ENCODE data around the gene LECT2. TPM values are rescaled to one million over a fixed set of nuclear protein-coding genes. Genes with fewer than 3 reads are reported as not detected.

Gene LECT2
- not detected for total RNA-seq

- no peak within 1 kb of the TSS for H3K27ac ChIP-seq (replicated peaks in 1 of 4)
- H3K36me3 ChIP-seq: no peaks in the 10 kb centered on the region
- DNase-seq (ENCODE audit: extremely low spot score): no peak
- H3K4me1 ChIP-seq: no peaks in the 10 kb centered on the region
- H3K27me3 ChIP-seq: no peaks in the 10 kb centered on the region
- H3K4me3 ChIP-seq: no peak within 1 kb of the TSS
- no peaks in the 10 kb centered on the region for H3K9me3 ChIP-seq
- intact Hi-C loops (cut with DNase I): no loop called here
- WGBS: 82% methylated on average over 3 of the region's 3 CpGs
- TF ChIP-seq POLR2A (IDR thresholded peaks at IDR 0.05; ENCODE audit: low read depth) (no peak), CTCF (IDR thresholded peaks at IDR 0.05) (no peak)
These were observed at the start of gene LECT2 for GRCh38 chr5:135954899-135955298. Gene LECT2, minus strand, starts transcription at chr5:135954983. Its CDS starts 150 bp downstream, at chr5:135954833.

- Histone ChIP-seq H3K4me1 (peaks cover 0 to 34% (median 31%) of the 10 kb centered on the region in 4 donors), H3K4me3 (no peak overlapping the region), H3K27ac (replicated peaks in 1 of 4) (no peak overlapping the region), H3K27me3 (no peaks in the 10 kb centered on the region), H3K36me3 (no peaks in the 10 kb centered on the region), H3K9me3 (no peaks in the 10 kb centered on the region)
- DNase-seq (ENCODE audit: extremely low spot score): no peak
- 98% methylated on average over 3 of the region's 3 CpGs for WGBS
- intact Hi-C loops (cut with DNase I): no loop called here
- TF ChIP-seq EP300 (IDR thresholded peaks at IDR 0.05) (no peak), CTCF (IDR thresholded peaks at IDR 0.05) (no peak), POLR2A (IDR thresholded peaks at IDR 0.05; ENCODE audit: low read depth) (no peak), POLR2AphosphoS5 (IDR thresholded peaks at IDR 0.05) (no peak)
These were observed 49.7 kb upstream of the LECT2 start for GRCh38 chr5:136004436-136004835.

- 55% methylated on average over 4 of the region's 5 CpGs for WGBS
- H3K27me3 ChIP-seq: no peaks in the 10 kb centered on the region
- no peaks in the 10 kb centered on the region for H3K36me3 ChIP-seq
- intact Hi-C loops (cut with DNase I): no loop called here
- DNase-seq (ENCODE audit: extremely low spot score): peak; percentile 83
- no peaks in the 10 kb centered on the region for H3K9me3 ChIP-seq
- peak overlapping the region in 2 of 4 donors; percentile 7 to 10 for H3K27ac ChIP-seq (replicated peaks in 1 of 4)
- peaks cover 0 to 27% (median 21%) of the 10 kb centered on the region in 4 donors for H3K4me1 ChIP-seq
- no peak for TF ChIP-seq EP300 (IDR thresholded peaks at IDR 0.05)
- no peak for TF ChIP-seq POLR2AphosphoS5 (IDR thresholded peaks at IDR 0.05)
- TF ChIP-seq CTCF (IDR thresholded peaks at IDR 0.05): no peak
- TF ChIP-seq POLR2A (IDR thresholded peaks at IDR 0.05; ENCODE audit: low read depth): no peak
- H3K4me3 ChIP-seq: no peak overlapping the region
These were observed 46.7 kb upstream of the LECT2 start for GRCh38 chr5:136001466-136001981.

GRCh38 chr5:136000932-136001331, 46.1 kb upstream of the LECT2 start:
- Histone ChIP-seq H3K27ac (replicated peaks in 1 of 4) (peak overlapping the region in 2 of 4 donors; percentile 7 to 10), H3K27me3 (no peaks in the 10 kb centered on the region), H3K4me3 (no peak overlapping the region), H3K9me3 (no peaks in the 10 kb centered on the region), H3K36me3 (no peaks in the 10 kb centered on the region), H3K4me1 (peaks cover 0 to 27% (median 20%) of the 10 kb centered on the region in 4 donors)
- TF ChIP-seq EP300 (IDR thresholded peaks at IDR 0.05) (no peak), POLR2AphosphoS5 (IDR thresholded peaks at IDR 0.05) (no peak), CTCF (IDR thresholded peaks at IDR 0.05) (no peak), POLR2A (IDR thresholded peaks at IDR 0.05; ENCODE audit: low read depth) (no peak)
- intact Hi-C loops (cut with DNase I): no loop called here
- WGBS: 66% methylated on average over 3 of the region's 3 CpGs
- DNase-seq (ENCODE audit: extremely low spot score): peak; percentile 85

GRCh38 chr5:136000147-136000546, 45.4 kb upstream of the LECT2 start:
- intact Hi-C loops (cut with DNase I): no loop called here
- H3K4me1 ChIP-seq: peaks cover 0 to 19% (median 13%) of the 10 kb centered on the region in 4 donors
- no peak for TF ChIP-seq POLR2A (IDR thresholded peaks at IDR 0.05; ENCODE audit: low read depth)
- 96% methylated on average over 2 of the region's 2 CpGs for WGBS
- no peak overlapping the region for H3K4me3 ChIP-seq
- no peak for DNase-seq (ENCODE audit: extremely low spot score)
- H3K36me3 ChIP-seq: no peaks in the 10 kb centered on the region
- H3K27me3 ChIP-seq: no peaks in the 10 kb centered on the region
- no peak overlapping the region for H3K27ac ChIP-seq (replicated peaks in 1 of 4)
- no peaks in the 10 kb centered on the region for H3K9me3 ChIP-seq
